Left colon (tissue), 2 donors: ENCODE results near the gene PPP1CC. TPM values are rescaled to one million over a fixed set of nuclear protein-coding genes. Genes with fewer than 3 reads are reported as not detected.
"Not testable (repeated sequence)": the region's sequence is repeated elsewhere in the genome, so short reads cannot be mapped to it uniquely, and the experiment has no call there.

Source experiments
- ATAC-seq: fragments of 200-7000 bp; cut with Tn5 transposase; one replicate; pipeline ENCODE4 v1.9.1; 2020; ENCODE audit warnings: mild to moderate bottlenecking, moderate library complexity
- DNase-seq, 2 donors: peaks; one replicate each; pipeline ENCODE4 v3.0.0-alpha.2; 2020
- intact Hi-C, 2 donors: fragments of 100-400 bp; cut with DNase I in 1 of 2; cut with micrococcal nuclease in 1 of 2; formaldehyde crosslinking; loops; one replicate each; pipeline versions ENCODE4 v1.11.2 to v1.14.0; 2022; cut with DNase I, micrococcal nuclease
- total RNA-seq, 2 donors: library from RNA; stranded (reverse); fragmentation: NEBNext Ultra II Directional; extraction: Animal tissue kit (Norgen Biotek cat#: 25700); gene quantifications; one replicate each; pipeline ENCODE4 v1.2.1, GENCODE V29; 2021
- donor health status: DM: no; HTN: no; CAD: no.
- donor health status: DM: yes; HTN: yes; CAD: no.

The PPP1CC gene
- total RNA-seq, 2 donors from 2014 or later = 165 to 178 TPM

DNA sequence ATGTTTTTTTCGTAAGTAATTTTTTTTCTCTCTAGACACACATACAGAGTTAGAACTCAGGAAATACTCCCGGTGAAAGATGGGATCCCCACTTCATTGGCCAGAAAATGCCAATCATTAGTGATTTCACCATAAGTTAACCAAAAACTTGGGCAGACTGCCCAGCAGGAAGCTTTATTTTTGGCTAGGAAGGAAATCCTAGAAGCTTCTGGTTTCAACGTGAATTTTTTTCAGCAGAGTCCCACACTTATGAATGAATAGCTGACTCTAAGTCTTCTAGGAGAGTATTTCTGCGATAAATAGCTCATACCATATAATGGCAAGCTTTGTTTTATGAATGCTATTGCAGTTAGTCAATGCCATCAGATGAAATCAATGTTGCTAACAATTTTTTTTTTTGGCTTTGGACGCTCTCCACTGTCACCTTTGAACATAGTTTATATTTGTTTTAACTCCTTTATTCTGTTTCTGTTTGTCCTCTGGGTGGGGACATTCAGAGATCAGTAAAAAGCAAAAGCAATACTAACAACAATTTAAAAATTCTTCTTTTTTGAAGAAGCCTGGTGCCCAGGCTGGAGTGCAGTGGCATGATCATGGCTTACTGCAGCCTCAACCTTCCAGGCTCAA is 9.5 kb downstream of the PPP1CC start:
- peak; percentile 67 for ATAC-seq
- no peak for DNase-seq
- intact Hi-C loops = no loop called here

- no peak for DNase-seq
- intact Hi-C loops = no loop called here
- no peak for ATAC-seq
Measured at GRCh38 chr12:110732572-110732971, 10.1 kb downstream of the PPP1CC start.

GRCh38 chr12:110731479-110731878 is 11.2 kb downstream of the PPP1CC start:
- DNase-seq = no peak
- ATAC-seq = no peak
- intact Hi-C loops = no loop called here

- DNase-seq (no peak), ATAC-seq (no peak)
- intact Hi-C loops = no loop called here
Measured at GRCh38 chr12:110728628-110729027, 14.1 kb downstream of the PPP1CC start.

DNA sequence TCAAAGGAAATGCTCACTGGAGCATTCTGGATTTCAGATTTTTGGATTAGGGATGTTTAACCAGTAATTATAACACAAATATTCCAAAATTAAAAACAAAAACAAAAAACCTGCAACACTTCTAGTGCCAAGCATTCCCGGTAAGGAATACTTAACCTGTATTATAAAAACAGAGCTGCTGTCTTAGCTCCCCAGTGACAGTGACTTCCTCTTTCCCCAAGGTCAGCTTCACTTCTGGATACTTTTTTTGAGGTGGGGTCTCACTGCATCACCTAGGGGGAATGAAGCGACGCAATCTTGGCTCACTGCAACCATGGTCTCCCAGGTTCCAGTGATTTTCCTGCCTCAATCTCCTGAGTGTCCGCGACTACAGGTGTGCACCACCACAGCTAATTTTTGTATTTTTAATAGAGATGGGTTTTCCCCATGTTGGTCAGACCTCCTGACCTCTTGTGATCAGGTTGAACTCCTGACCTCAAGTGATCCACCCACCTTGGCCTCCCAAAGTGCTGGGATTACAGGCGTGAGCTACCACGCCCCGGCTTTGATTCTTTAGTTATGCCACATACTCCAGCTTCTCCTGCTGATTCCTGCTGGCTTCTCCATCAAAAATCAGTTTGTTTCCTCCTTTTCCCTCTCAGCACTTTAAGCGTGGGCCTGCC is 15.9 kb downstream of the PPP1CC start:
- ATAC-seq (peak; percentile 22), DNase-seq (no peak)
- intact Hi-C loops = no loop called here

DNA sequence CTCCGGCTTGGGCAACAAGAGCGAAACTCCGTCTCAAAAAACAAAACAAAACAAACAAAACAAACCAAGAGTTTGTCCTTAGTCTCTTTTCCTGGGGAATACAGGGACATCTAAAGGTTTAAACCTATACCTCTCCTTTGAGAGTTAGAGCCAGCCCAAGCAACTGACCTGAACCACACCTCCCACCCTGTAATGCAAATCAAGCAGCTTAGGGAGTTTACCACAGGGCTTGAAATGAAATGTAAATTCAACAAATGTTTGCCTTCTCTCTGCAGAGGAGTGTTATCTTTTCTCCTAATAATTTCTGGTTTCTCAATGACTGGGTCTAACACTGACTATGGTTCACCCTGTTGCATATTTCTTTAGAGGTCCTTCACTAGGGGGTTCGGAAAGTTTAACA is 16.7 kb downstream of the PPP1CC start:
- ATAC-seq = no peak
- no peak for DNase-seq
- intact Hi-C loops = no loop called here

- intact Hi-C loops = no loop called here
- no peak for ATAC-seq
- DNase-seq = no peak
Measured at GRCh38 chr12:110725267-110725666, 17.4 kb downstream of the PPP1CC start.

- ATAC-seq, DNase-seq, intact Hi-C loops: not testable (repeated sequence)
Measured at GRCh38 chr12:110722892-110723291, 19.8 kb downstream of the PPP1CC start.

DNA sequence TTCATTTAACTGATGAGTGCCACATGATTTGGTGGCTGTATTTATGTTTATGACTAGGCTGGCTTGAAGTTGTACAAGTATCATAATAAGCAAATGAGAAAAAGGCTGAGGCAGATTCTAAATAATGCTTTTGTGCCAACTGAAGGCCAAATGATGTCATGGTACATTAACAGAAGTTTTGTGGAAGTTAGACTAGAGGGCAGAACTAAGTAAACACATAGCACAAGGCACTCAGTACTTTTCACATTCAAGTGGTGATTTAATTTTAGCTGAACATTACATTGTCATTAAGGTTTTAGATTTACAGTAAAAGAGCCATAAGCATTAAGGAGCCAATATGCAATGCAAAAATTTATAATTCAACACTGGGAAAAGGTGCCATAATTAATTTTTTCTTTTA is 21.1 kb downstream of the PPP1CC start:
- ATAC-seq (no peak), DNase-seq (no peak)
- intact Hi-C loops = no loop called here

- DNase-seq (no peak), ATAC-seq (no peak)
- intact Hi-C loops = no loop called here
Measured at GRCh38 chr12:110720516-110720915, 22.2 kb downstream of the PPP1CC start.

DNA sequence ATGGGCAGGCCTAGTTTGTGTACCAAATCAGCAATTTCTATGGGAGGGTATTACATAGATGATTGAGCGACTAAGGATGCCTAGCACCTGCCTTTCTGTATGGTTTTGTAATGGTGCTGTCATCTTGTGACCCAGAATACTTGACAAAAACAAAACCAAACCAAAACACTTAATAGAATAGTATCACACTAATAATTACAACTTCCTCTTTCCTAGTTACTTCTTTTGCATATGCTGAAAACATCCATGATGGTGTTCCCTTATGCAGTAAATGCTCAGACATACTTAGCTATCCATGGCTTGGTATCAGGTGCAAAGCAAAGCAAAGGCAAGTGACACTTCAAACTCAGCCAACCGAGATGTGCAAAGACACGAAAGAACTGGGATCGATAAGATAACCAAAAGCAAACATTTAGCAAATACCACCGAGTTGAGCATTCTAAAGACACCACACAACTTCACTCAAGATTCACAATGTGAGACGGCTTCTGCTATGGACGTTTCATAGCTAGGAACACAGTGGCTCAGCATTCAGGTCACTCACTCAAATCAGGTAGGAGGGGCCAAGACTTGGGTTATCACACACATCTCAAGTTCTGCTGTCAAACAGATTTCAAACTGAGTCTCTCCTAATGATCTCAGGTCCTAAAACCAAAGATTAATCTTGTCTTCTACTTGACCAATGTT is 24.3 kb downstream of the PPP1CC start:
- no peak for DNase-seq
- intact Hi-C loops = no loop called here
- peak; percentile 14 for ATAC-seq

- ATAC-seq = peak; percentile 5
- no peak for DNase-seq
- intact Hi-C loops = no loop called here
Measured at GRCh38 chr12:110717037-110717436, 25.7 kb downstream of the PPP1CC start.

GRCh38 chr12:110708917-110709316 is 33.8 kb downstream of the PPP1CC start:
- intact Hi-C loops = no loop called here
- ATAC-seq (no peak), DNase-seq (no peak)

GRCh38 chr12:110705309-110705708 is 37.4 kb downstream of the PPP1CC start:
- intact Hi-C loops = no loop called here
- ATAC-seq = peak; percentile 61
- no peak for DNase-seq

DNA sequence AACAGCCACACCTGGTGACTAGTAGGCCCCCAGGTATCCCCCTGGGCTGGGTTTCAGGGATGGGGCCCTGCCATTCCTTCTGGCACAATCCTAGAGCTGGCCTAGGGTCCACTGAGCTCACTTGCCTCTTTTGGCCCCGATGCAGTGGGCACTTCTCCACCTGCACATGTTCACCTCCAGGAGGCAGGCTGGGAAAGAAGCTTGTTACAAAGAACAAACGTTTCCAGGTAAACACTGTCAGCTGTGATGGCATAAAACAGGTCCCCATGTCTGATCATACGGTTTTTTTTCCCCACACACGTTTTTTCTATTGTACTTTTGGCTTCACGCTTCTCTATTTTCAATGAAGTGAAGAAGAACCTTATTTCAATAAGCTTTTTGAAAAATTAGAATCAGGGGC is 37.9 kb downstream of the PPP1CC start:
- ATAC-seq (peak; percentile 94), DNase-seq (peak in 1 of 2 donors; percentile 33)
- intact Hi-C loops = no loop called here

DNA sequence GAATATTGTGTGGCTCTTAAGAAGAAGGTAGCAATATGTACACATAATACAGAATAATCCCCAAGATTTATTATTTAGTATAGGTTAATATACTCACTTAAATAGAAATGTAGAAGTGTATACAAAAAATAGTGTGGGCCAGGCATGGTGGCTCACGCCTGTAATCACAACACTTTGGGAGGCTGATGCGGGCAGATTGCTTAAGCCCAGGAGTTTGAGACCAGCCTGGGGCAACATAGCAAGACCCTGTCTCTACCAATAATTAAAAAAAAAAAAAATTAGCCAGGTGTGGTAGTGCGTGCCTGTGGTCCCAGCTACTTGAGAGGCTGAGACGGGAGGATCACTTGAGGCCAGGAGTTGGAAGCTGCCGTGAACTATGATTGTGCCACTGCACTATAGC is 38.5 kb downstream of the PPP1CC start:
- intact Hi-C loops = no loop called here
- no peak for DNase-seq
- ATAC-seq = no peak

- intact Hi-C loops = no loop called here
- no peak for ATAC-seq
- no peak for DNase-seq
Measured at GRCh38 chr12:110702081-110702480, 40.6 kb downstream of the PPP1CC start.

- intact Hi-C loops = no loop called here
- ATAC-seq (no peak), DNase-seq (no peak)
Measured at GRCh38 chr12:110699591-110700445, 42.9 kb downstream of the PPP1CC start.

DNA sequence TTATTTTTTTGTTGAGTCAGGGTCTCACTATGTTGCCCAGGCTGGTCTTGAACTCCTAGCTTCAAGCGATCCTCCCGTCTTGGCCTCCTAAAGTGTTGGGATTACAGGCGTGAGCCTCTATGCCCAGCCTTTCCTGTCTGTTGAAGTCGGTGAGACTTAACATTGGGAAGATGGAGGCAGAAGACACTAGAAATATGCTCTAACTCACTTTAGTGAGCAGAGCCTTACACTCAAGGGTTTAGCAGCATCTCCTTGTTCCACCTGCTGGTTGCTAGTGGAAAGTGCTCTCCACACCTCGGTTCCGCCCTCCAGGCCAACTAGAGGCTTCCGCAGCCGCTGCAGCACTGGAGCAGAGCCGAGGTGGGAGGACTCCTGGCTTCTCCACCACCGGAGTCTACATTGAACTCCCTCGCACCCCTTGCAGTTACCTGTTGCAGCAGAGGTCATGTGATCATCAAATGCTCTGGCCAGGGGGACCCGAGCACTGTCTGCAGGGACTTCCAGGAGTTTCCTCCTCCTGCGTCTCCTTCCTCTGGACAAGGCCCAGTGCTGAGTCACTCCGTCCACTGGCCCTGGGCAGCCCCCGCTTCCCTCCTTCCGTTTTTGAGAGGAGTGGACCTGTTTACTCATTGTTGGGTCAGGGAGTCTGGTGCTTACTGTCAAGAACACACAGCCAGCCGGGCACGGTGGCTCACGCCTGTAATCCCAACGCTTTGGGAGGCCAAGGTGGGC is 44.4 kb downstream of the PPP1CC start:
- peak; percentile 99 for ATAC-seq
- DNase-seq = peak; percentile 69 to 77
- intact Hi-C loops = no loop called here
